Stimulated activated CD8-positive, alpha-beta memory T cell treated with anti-CD3 and anti-CD28 coated beads, Interleukin-15, amount 100 ng/mL, for 1 hour (primary cell): ENCODE data around the gene GARNL3.
A peak's percentile ranks its signal among the peaks of the same experiment; 100 is the strongest.

Experiments
- DNase-seq: peaks from one replicate; pipeline ENCODE4 v3.0.0-alpha.2; 2020; ENCODE audit warnings: low read depth

GARNL3 gene

GRCh38 chr9:127405344-127406125 is 141.0 kb downstream of the GARNL3 start:
- DNase-seq: no peak

GRCh38 chr9:127406799-127407491 is 142.4 kb downstream of the GARNL3 start:
- DNase-seq: no peak

DNA sequence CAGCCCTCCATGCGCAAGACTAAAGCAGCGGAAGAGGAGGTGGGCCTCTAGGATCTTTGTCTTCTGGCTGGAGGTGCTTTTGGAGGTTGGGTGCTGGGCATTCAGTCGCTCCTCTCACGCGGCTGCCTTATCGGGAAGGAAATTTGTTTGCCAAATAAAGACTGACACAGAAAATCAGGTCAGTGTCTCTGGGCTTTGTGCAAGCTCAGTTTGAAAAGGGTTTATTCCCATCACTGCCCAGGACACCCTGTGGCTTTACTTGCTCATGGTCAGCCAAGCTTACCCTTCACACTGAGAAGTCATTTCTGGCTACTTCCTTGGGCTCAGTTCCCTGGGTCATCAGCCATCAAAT is 142.9 kb downstream of the GARNL3 start:
- DNase-seq: no peak

GRCh38 chr9:127411122-127411521 is 146.5 kb downstream of the GARNL3 start:
- DNase-seq: no peak

- DNase-seq: no peak
These were observed 150.6 kb downstream of the GARNL3 start for GRCh38 chr9:127415141-127415540.

- DNase-seq: no peak
These were observed 151.1 kb downstream of the GARNL3 start for GRCh38 chr9:127415657-127416056.

DNA sequence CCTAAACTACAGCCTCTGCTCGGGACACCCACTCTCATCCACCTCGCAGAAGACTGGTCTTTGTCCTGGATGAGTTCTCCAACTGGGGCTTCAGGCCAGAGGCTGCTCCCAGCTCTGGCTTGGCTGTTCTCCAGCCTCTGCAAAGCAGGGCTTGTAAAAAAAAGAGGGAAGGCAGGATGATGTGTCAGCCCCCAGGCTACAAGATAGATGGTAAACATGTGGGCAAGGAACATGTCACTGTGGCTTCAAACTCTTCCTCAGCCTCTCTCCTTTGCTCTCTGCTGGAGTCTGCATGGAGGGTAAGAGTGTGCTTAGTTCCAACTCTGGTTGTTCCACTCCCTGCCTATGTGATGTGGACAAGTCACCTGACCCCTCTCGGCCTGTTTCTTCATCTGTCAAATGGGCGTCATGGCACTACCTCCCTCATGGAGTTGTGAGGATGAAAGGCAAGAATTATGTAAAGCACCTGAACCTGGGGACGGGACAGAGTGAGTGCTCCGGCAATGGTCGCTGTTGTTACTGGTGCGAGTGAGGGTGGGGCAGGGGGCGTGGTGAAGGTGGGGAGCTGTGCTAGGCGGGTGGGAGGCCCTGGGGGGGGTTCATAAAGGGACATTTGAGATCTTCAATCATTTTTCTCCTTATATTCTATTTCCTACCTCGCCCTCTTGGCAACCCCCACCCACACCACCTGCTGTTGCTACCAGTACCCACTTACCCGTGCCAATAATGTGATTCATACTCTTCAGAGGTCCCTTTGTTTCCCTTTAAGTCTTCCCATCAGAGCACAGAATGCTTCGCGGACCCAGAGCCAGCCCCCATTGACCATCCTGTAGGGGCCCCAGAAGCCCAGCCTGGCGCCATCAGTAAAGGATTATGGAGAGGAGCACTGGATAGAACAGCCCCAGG is 152.8 kb downstream of the GARNL3 start:
- DNase-seq: no peak

DNA sequence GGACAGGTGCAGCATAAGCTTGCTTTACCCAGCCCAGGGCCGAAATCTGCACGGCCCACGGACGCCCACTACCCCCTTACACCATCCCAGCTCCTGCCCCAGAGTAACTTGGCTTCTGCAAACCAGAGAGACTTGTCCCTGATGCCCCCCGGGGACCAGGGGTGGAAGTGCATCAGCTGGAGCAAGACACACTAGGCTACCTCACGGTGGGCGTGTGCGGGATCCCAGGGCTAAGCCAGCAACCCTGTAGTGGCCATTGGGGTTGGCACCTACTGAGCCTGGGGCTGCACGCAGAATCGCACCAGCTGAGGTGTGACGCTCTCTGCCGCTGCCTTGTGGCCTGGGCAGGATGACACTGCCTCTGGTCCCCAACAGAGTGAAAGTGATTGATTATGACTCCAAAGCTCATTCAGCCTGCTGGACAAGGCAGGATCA is 153.5 kb downstream of the GARNL3 start:
- DNase-seq: peak; percentile 12

- DNase-seq: no peak
These were observed 154.8 kb downstream of the GARNL3 start for GRCh38 chr9:127419348-127419747.

GRCh38 chr9:127421057-127421456 is 156.5 kb downstream of the GARNL3 start:
- no peak for DNase-seq

GRCh38 chr9:127422133-127422782 is 157.7 kb downstream of the GARNL3 start:
- no peak for DNase-seq

- DNase-seq: no peak
These were observed 158.2 kb downstream of the GARNL3 start for GRCh38 chr9:127422787-127423186.

- DNase-seq: no peak
These were observed 158.9 kb downstream of the GARNL3 start for GRCh38 chr9:127423476-127423933.

DNA sequence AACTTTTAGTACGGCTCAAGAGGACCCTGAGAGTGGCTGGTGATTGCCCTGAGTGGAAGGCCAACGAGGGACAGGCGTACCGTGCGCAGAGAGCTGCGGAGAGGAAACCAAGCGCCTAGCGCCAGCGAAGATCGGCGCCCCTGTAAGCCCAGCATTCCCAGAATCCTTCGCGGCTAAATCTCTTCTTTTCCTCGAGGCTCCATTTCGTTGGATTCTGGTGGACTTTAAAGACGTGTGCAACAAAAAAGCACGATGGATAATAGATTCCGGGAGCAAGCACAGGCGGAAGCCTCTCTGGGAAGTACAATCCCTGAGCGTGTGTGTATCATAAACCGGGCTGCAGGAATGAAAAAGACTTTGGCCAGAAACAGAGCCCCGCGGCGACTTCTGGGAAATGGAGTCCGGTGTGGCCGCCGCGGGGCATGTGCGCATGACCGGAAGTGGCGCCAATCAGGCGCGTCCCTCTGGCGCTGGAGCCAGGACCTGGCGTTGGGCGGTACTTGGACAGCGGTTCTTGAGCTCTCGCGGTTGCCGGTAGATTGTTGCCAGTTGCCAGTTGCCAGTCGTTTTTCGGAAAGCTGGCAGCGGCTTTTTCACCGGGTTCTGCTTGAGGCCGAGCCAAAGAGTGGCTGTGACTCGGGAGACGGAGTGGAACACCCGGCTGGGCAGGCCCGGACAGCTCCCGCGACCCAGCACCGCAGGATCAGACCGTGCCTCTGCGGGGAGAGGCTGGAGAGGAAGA is 159.5 kb downstream of the GARNL3 start, which contains the start of gene ZNF79:
ZNF79 (plus strand) TSS at position 449 of the 742 bp plus-strand sequence. CDS start 406 bp downstream, outside the sequence.
- peak; percentile 84 for DNase-seq

DNA sequence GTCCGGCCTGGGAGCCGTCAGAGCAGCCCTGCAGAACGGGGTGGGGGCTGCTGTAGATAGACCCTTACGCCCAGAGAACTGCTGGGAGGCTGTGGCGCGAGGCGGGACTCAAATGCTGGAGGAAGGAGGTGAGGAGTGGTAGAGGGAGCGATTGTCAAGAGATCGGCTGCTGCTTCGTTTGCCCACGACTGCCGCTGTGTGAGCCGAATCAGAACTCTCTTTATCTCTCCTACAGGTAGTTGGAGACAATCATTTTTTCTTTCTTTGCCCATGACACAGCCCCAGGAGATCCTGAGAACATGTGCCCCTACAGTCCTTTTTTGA is 160.1 kb downstream of the GARNL3 start:
- peak; percentile 10 for DNase-seq

DNA sequence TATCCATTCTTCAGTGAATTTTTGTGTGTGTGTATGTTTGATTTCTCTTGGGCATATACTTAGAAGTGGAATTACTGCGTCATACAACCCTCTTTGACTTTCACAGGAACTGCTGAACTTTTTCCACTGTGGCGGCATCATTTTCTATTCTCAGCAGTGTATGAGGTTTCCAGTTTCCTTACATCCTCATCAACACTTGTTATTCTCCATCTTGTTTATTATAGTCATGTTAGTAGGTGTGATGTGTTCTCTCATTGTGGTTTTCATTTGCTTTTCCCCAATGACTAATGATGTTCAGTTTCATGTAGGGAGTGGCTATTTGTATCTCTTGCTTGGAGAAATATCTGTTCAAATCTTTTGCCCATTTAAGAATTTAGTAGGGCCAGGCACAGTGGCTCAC is 162.2 kb downstream of the GARNL3 start:
- DNase-seq: no peak

- DNase-seq: no peak
These were observed 163.8 kb downstream of the GARNL3 start for GRCh38 chr9:127428348-127428747.

DNA sequence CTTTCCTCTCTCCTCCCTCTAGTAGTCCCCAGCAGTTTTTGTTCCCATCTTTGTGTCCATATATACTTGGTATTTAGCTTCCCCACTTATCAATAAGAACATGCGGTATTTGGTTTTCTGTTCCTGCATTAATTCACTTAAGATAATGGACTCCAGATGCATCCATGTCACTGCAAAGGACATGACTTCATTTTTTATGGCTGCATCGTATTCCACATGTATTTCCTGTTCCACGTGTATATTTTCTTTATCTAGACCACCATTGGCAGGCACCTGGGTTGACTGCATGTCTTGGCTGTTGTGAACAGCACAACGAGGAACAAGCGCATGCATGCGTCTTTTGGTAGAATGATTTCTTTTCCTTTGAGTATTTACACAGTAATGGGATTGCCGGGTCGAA is 165.8 kb downstream of the GARNL3 start:
- DNase-seq: no peak

GRCh38 chr9:127437497-127438264 is 173.1 kb downstream of the GARNL3 start:
- DNase-seq: no peak

- no peak for DNase-seq
These were observed 173.8 kb downstream of the GARNL3 start for GRCh38 chr9:127438394-127438793.
